HG03558 (cell line): ENCODE results near the gene HPSE2.
A peak's percentile ranks its signal among the peaks of the same experiment; 100 is the strongest.

Source experiments
- ATAC-seq: cut with Tn5 transposase; IDR thresholded peaks from one replicate; pipeline ENCODE4 v1.9.1; 2021; ENCODE audit warnings: moderate number of reproducible peaks; ENCODE audit not compliant: unreplicated experiment; ENCODE audit errors: extremely low read depth

The HPSE2 gene

DNA sequence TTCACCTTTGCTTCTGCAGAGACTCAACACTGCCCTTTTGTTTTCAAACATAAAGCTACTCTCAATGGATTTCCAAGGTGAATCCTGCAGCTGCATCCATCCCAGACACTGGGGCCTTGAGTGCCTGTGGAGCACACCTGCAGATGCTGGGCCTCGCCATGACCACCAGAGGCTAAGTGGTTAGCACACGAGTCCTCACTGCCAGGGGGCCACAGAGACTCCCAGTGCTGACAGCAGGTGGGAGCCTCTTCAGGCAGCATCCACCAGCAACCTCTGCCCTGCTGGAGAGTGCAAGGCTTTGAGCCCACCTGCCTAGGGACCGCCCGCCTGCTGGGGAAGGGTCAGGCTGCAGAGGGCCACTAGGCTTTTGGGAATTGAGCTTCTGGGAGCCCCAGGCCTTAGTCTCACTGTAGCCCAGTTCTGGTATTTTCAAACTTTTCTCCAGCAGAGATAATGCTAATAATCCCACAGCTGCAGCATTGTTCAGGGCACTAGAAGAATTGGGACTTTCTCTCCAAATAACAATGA is 779.5 kb downstream of the HPSE2 start:
- no peak for ATAC-seq

GRCh38 chr10:98453729-98454128 is 781.9 kb downstream of the HPSE2 start:
- no peak for ATAC-seq

DNA sequence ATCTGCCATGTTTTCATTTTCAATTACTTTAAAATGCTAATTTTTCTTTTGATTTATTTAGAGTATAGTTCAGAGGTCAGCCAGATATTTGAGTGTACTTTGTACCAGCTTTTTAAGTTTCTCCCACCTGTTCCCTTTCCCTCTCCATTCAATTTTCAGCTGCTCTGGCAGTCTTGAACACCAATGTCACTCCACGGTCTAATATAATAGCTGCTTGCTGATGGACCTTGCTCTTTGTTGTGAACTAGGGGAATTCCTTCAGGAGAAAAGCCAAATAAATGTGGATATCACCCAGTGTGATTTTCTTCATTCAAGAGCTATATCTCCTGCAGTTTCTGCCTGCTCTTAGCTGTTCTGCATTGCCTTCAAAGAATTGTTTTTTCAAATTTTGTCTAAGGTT is 785.0 kb downstream of the HPSE2 start:
- ATAC-seq = no peak

DNA sequence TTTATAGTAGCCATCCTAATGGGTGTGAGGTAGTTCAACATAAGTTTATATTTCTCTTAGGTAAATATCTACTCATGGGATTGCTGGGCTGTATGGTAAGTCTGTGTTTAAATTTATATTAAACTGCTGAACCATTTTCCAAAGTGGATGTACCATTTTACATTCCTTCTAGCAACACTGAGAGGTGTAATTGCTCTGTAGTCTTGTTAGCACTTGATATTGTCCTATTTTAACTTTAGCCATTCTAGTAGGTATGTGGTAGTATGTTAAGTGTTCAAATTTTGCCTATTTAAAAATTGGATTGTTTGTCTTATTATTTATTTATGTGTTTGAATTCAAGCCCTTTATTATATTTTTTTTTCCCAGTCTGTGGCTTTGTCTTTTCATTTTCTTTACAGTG is 786.4 kb downstream of the HPSE2 start:
- no peak for ATAC-seq

GRCh38 chr10:98446661-98447221 is 788.9 kb downstream of the HPSE2 start, which contains the start of gene HPS1:
Gene HPS1 (minus strand): TSS chr10:98446935. CDS start chr10:98443240, 3,695 bp downstream.
- peak; percentile 64 for ATAC-seq

DNA sequence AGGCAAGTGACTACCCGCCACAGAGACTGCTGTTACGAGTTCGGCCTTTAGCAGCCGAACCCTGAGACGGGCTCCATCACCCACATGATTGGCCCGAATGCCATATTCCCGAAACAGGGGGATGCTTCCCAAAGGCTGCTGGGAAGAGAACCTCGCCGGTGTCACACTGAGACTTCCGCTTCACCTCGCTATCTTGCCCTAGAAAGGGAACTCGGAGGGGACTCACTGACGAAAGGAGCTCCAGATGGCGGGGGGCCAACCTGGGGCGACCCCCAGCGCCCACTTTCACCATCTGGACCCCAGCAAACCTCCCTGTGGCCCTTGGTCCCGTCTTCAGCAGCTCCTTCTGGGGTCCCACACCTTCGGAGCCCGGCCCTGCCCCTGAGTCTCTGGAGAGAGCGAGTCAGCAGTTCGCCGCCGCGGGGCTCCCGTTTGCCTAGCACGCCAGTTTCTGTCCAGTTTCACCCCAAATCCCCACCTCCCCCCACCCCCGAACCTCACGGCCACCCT is 789.4 kb downstream of the HPSE2 start:
- peak; percentile 16 for ATAC-seq

DNA sequence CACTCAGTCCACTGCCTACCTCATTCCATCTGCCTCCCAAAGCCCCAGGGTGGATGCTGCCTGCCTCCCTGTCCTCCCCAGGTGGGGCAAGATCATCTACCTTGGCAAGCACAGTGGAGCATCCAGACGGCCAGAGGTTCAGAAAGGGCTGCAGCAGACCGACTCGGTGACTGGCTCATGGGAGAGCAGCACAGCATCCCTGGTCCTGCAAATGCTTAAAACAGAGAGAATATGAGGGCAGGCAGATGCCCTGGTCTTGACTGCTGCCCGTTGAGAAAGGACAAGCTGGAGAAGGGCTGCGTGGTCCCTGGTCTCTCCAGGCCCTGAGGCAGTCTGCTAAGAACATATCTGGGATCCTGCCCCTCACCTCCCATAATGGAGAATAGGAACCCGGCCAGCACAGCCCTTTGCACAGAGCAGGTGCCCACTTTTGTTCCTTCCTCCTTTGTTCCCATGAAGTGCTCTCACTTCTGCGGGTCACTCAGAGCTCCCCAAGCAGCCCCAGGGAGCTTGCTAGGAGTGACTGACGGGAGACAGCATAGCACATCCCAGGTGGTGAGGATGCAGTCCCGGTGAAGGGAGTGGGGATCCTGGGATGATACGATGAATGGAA is 790.3 kb downstream of the HPSE2 start:
- no peak for ATAC-seq

GRCh38 chr10:98444314-98445006 is 791.2 kb downstream of the HPSE2 start:
- ATAC-seq = no peak

DNA sequence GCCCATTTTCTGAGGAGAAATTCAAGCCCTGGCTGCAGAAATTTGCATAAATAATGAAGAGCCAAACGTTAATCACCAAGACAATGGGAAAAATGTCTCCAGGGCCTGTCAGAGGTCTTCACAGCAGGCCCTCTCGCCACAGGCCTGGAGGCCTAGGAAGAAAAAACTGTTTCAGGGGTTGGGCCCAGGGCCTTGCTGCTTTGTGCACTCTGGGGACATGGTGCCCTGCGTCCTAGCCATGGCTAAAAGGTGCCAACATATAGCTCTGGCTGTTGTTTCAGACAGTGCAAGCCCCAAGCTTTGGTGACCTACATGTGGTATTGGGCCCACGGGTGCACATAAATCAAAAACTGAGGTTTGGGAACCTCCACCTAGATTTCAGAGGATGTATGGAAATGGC is 796.9 kb downstream of the HPSE2 start:
- no peak for ATAC-seq

GRCh38 chr10:98436704-98437103 is 798.9 kb downstream of the HPSE2 start:
- ATAC-seq = no peak

DNA sequence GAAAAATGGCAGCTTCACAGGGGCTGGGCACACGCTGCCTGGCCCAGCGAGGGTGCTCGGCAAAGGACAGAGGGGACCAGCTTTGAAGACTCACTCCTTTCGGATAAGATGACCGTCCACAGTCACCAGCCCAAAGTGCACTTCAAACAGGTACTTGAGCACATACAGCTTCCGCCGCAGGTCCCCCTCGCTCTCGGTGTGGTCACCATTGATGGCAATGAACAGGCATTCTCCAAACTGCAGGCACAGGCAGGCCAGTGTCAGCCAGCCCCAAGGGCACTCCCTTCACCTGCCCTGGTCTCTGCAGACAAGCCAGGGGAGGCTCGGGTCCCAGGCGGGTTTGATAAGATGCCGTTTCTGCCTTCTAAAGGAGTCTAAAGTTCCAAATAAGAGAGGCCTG is 800.5 kb downstream of the HPSE2 start:
- no peak for ATAC-seq

DNA sequence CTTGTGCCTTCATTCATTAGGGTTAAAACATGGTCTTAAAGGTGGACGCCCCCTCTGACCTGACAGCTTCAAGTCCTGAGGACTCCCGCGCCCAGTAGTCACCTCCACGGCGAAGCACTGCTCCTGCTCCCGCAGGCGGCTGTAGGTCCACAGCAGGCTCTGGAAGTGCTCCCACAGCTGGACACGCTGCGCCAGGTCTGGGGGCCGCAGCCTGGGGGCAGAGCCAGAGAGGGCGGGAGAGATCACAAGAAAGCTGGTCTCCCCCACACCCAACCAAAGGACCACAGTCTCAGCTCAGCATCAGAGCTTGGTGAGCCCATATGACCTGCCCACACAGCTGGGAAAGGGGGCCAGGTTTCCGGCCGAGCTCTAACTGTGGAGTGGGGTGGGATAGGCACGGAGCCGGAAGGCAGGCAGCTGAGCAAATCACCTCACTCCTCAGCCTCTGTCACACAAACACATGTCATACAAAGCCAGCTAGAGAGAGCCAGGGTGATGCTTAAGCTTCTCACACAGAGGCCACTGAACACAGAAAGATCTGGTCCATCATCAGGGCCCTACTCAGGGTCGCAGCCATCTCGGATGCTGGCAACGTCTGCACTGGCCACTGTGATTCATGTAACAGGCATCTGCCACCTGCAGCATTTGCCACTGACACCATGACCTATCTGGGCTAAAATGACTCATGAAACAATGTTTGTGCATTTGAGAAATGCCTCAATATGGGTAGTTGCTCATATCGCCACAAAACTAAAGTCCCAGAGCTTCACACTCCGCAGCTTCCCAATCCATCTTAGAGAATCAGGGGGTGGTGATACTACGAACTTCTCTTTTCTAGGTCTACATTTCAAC is 801.5 kb downstream of the HPSE2 start:
- ATAC-seq = no peak

DNA sequence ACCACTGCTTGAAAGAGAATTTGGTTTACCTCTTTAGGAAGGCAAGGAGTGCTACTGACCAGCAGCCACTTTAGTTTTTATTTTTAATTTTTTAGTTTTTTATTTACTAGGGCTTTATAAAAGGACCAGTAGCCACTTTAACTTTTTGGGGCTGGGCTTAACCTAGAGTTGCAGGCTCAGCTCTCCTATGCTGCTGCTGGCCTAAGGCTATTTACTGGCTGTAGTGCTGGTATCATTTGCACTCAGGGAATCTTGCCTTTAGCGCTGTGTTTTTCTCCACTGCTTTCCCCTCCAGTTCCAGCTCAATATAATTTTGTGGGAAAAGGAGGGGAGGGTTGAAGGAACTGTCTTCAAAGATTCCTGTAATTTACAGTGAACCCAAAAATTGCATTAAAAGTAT is 802.3 kb downstream of the HPSE2 start:
- ATAC-seq = no peak

- ATAC-seq = no peak
Observed at GRCh38 chr10:98432330-98432729, 803.3 kb downstream of the HPSE2 start.

DNA sequence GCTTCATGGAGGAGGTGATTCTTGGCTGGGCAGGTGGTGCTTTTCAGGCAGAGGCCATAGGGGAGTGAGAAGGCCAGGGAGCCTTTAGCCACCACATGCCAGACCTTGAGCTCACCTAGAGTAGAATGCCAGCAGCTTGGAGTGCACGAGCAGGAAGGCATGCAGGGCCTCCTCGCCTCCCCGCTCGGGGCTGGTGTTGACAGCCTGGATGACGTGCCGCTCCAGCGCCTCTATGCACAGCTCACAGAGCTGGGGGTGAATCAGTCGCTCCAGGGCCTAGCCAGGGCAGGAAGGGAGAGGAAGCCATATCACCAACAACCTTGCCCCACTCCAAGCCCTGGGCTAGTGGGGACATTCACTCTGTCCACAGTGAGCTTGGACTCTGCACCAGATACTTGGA is 804.6 kb downstream of the HPSE2 start:
- ATAC-seq = no peak

DNA sequence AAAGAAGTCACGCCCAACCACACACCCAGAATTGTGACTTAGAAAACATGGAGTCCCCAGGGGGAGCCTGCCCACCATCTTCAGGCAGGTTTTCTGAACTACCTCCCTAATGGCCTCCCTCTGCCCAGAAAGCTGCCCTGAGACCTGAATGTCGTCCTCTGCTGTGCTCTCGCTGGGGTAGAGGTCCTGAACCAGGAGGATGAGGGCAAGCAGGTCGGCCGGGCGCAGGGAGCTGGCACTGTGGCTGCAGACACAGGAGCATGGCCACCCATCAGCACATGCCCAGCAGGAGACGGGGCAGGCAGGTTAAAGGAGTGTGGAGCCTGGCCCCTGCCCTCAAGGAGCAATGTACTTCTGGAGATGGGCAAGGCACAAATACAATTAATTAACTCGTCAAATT is 805.2 kb downstream of the HPSE2 start:
- no peak for ATAC-seq

DNA sequence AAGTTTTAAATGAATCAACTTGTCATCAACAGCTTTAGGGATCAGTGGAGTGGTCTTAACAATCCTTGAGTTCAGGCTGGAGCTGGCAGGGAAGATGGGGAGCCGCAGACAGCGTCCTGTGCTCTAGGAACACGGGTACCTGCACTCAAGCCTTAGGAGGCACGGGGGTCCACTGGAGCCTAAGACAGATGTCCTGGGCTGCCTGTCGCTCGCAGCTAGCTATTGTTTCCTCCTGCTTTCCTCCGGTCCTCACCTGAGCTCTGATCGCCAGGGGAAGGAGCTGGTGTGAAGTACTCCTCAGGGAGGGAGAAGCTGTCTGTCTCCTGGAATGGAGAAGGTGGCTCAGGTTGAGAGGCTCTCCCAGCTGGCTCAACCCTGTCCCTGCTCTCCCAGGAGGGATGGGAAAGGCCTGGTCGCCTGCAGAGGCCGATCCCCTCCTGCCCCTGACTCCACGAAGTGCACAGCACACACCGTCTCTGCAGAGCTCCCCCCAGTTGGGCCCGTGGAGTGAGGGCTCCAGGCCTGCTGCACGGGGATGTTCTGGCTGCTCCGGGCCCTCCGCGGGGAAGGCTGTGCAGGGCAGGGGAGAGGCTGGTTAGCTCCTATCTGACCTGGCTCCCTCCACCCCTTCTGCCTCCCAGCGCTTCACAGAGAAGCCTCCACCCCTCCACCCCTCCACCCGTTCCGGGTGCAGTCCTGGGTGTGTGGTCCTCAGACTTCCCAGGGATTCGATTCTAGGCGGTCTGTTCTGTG is 806.2 kb downstream of the HPSE2 start:
- no peak for ATAC-seq

DNA sequence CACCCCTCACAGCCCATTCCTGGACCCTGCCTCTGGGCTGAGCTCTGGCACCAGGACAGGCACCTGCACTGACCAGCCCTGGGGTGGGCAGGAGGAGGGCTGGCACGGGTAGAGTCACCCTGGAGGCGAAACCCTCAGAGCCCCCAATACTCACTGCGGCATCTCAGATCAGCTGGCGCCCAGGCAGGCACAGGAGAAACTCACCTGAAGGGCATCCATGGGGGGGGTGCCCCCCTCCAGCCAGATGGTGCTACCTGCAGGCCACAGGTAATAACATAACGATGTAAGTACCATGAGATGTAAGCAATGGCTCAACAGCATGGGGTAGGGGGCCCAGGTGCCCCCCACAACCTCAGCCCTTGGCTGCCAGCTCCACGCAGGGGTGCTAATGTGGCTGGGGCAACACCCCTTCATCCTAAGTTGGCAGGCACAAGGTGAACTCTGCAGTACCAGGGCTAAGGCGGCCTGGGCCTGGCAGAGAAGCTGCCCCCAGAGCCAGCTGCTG is 808.6 kb downstream of the HPSE2 start:
- ATAC-seq = no peak

- no peak for ATAC-seq
Observed at GRCh38 chr10:98425511-98426352, 809.9 kb downstream of the HPSE2 start.
